ENCODE measurements around the gene NEO1.

The NEO1 gene

GRCh38 chr15:73028831-73029451, 23.3 kb upstream of the NEO1 start:
- no peak for DNase-seq (ENCODE audit: low read depth)

GRCh38 chr15:73030122-73030679, 22.1 kb upstream of the NEO1 start:
- no peak for DNase-seq (ENCODE audit: low read depth)

- DNase-seq (ENCODE audit: low read depth): no peak
Measured at GRCh38 chr15:73031648-73032047, 20.6 kb upstream of the NEO1 start.

- no peak for DNase-seq (ENCODE audit: low read depth)
Measured at GRCh38 chr15:73033611-73034010, 18.7 kb upstream of the NEO1 start.

GRCh38 chr15:73034221-73034620, 18.0 kb upstream of the NEO1 start:
- DNase-seq (ENCODE audit: low read depth): no peak

GRCh38 chr15:73035221-73035620, 17.0 kb upstream of the NEO1 start:
- no peak for DNase-seq (ENCODE audit: low read depth)

GRCh38 chr15:73038220-73038619, 14.0 kb upstream of the NEO1 start:
- no peak for DNase-seq (ENCODE audit: low read depth)

GRCh38 chr15:73046073-73046472, 6.2 kb upstream of the NEO1 start:
- no peak for DNase-seq (ENCODE audit: low read depth)

GRCh38 chr15:73047882-73048281, 4.4 kb upstream of the NEO1 start:
- DNase-seq (ENCODE audit: low read depth): no peak

- DNase-seq (ENCODE audit: low read depth): no peak
Measured at GRCh38 chr15:73048624-73049295, 3.5 kb upstream of the NEO1 start.

GRCh38 chr15:73049564-73050215, 2.6 kb upstream of the NEO1 start:
- DNase-seq (ENCODE audit: low read depth): no peak

GRCh38 chr15:73050561-73051295, 1.5 kb upstream of the NEO1 start:
- no peak for DNase-seq (ENCODE audit: low read depth)

GRCh38 chr15:73051391-73051806, 864 bp upstream of the NEO1 start:
- DNase-seq (ENCODE audit: low read depth): no peak

GRCh38 chr15:73052653-73053397, 562 bp downstream of the NEO1 start:
- peak; percentile 4 for DNase-seq (ENCODE audit: low read depth)

- no peak for DNase-seq (ENCODE audit: low read depth)
Measured at GRCh38 chr15:73053398-73053723, 1.1 kb downstream of the NEO1 start.

- no peak for DNase-seq (ENCODE audit: low read depth)
Measured at GRCh38 chr15:73054417-73054953, 2.2 kb downstream of the NEO1 start.

GRCh38 chr15:73056460-73056859, 4.2 kb downstream of the NEO1 start:
- DNase-seq (ENCODE audit: low read depth): no peak

GRCh38 chr15:73058437-73058836, 6.2 kb downstream of the NEO1 start:
- DNase-seq (ENCODE audit: low read depth): no peak

- no peak for DNase-seq (ENCODE audit: low read depth)
Measured at GRCh38 chr15:73065114-73065513, 12.9 kb downstream of the NEO1 start.

- no peak for DNase-seq (ENCODE audit: low read depth)
Measured at GRCh38 chr15:73069109-73069508, 16.8 kb downstream of the NEO1 start.

GRCh38 chr15:73072894-73073293, 20.6 kb downstream of the NEO1 start:
- no peak for DNase-seq (ENCODE audit: low read depth)

- DNase-seq (ENCODE audit: low read depth): no peak
Measured at GRCh38 chr15:73074241-73074640, 22.0 kb downstream of the NEO1 start.
